ENCODE data around the gene ELF2.
A peak's percentile ranks its signal among the peaks of the same experiment; 100 is the strongest.

Gene ELF2

DNA sequence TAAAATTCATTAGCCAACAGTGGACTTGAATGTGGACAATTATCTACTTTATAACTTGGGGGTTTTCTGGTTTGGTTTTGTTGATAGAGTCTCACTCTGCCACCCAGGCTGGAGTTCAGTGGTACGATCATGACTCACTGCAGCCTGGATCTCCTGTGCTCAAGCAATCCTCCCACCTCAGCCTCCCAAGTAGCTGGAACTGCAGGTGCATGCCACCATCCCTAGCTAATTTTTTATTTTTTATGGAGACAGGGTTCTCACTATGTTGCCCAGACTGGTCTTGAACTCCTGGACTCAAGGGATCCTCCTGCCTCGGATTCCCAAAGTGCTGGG lies 12.4 kb upstream of the ELF2 start:
- TF ChIP-seq CREB1 (IDR thresholded peaks at IDR 0.05; ENCODE audit: low read depth) (no peak), RAD21 (IDR thresholded peaks at IDR 0.05; ENCODE audit: low read depth) (no peak), EGR1 (IDR thresholded peaks at IDR 0.05) (no peak), TEAD4 (IDR thresholded peaks at IDR 0.05) (no peak), TCF12 (IDR thresholded peaks at IDR 0.05; ENCODE audit: low read depth) (no peak), YY1 (IDR thresholded peaks at IDR 0.05; ENCODE audit: low read depth) (no peak), NFIC (IDR thresholded peaks at IDR 0.05) (no peak), CEBPB (IDR thresholded peaks at IDR 0.05) (no peak), TAF1 (IDR thresholded peaks at IDR 0.05; ENCODE audit: low read depth) (no peak), FOXM1 (IDR thresholded peaks at IDR 0.05; ENCODE audit: borderline replicate concordance, low read depth) (no peak)
- TF ChIP-seq, protein P1, sequence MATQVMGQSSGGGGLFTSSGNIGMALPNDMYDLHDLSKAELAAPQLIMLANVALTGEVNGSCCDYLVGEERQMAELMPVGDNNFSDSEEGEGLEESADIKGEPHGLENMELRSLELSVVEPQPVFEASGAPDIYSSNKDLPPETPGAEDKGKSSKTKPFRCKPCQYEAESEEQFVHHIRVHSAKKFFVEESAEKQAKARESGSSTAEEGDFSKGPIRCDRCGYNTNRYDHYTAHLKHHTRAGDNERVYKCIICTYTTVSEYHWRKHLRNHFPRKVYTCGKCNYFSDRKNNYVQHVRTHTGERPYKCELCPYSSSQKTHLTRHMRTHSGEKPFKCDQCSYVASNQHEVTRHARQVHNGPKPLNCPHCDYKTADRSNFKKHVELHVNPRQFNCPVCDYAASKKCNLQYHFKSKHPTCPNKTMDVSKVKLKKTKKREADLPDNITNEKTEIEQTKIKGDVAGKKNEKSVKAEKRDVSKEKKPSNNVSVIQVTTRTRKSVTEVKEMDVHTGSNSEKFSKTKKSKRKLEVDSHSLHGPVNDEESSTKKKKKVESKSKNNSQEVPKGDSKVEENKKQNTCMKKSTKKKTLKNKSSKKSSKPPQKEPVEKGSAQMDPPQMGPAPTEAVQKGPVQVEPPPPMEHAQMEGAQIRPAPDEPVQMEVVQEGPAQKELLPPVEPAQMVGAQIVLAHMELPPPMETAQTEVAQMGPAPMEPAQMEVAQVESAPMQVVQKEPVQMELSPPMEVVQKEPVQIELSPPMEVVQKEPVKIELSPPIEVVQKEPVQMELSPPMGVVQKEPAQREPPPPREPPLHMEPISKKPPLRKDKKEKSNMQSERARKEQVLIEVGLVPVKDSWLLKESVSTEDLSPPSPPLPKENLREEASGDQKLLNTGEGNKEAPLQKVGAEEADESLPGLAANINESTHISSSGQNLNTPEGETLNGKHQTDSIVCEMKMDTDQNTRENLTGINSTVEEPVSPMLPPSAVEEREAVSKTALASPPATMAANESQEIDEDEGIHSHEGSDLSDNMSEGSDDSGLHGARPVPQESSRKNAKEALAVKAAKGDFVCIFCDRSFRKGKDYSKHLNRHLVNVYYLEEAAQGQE (IDR thresholded peaks at IDR 0.05; ENCODE audit: low read depth): no peak
- TF ChIP-seq, protein P2, sequence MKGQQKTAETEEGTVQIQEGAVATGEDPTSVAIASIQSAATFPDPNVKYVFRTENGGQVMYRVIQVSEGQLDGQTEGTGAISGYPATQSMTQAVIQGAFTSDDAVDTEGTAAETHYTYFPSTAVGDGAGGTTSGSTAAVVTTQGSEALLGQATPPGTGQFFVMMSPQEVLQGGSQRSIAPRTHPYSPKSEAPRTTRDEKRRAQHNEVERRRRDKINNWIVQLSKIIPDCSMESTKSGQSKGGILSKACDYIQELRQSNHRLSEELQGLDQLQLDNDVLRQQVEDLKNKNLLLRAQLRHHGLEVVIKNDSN (IDR thresholded peaks at IDR 0.05): no peak
- TF ChIP-seq, protein P3, sequence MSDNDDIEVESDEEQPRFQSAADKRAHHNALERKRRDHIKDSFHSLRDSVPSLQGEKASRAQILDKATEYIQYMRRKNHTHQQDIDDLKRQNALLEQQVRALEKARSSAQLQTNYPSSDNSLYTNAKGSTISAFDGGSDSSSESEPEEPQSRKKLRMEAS (IDR thresholded peaks at IDR 0.05): no peak

DNA sequence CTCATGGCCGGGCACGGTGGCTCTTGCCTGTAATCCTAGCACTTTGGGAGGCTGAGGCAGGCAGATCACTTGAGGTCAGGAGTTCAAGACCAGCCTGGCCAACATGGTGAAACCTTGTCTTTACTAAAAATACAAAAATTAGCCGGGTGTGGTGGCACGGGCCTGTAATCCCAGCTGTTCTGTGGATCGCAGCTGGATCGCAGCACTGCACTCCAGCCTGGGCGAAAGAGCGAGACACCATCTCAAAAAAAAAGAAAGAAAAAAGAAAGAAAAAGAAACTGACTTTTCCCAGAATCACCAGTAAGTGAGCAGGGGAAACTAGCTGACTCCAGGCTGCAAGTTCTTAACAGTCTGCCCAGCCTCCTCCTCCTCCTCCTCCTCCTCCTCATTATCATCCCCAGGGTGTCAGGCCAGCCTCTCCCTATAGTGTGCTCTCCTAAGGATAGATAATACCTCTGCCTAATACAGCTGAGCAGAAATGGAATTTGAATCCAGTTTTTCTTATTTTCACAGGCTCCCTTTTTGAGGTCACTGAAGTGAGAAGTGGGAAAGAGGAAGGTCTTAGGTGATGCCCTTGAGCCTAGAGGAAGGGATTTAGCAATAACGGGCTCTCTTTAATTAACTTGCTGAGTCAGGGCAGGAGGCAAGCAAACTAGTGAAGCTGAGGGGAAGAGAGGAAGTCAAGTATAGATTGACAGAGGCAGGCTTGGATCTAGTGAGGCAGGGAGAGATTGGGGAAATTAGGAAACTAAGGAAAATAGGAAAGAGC lies 11.8 kb upstream of the ELF2 start:
- TF ChIP-seq TAF1 (IDR thresholded peaks at IDR 0.05; ENCODE audit: low read depth): no peak
- TF ChIP-seq EP300 (IDR thresholded peaks at IDR 0.05; ENCODE audit: borderline replicate concordance): no peak

DNA sequence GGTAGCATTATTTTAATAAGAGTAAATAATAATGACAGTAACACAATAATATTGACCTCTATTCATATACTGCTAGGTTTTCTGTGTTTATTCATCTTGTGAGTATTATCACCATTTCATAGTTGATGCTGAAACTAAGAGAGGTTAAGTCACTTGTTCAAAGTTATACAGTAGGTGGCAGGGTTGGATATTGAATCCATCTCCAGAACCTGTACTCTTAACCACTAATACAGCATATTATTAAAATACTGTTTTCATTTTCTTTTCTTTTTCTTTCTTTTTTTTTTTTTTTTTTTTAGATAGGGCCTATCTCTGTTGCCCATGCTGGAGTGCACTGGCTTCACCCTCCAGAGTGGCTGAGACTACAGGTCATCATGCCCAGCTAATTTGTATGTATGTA lies 7.1 kb upstream of the ELF2 start:
- TF ChIP-seq RAD21 (IDR thresholded peaks at IDR 0.05; ENCODE audit: low read depth): peak; percentile 50
- TF ChIP-seq EP300 (IDR thresholded peaks at IDR 0.05; ENCODE audit: borderline replicate concordance): no peak

DNA sequence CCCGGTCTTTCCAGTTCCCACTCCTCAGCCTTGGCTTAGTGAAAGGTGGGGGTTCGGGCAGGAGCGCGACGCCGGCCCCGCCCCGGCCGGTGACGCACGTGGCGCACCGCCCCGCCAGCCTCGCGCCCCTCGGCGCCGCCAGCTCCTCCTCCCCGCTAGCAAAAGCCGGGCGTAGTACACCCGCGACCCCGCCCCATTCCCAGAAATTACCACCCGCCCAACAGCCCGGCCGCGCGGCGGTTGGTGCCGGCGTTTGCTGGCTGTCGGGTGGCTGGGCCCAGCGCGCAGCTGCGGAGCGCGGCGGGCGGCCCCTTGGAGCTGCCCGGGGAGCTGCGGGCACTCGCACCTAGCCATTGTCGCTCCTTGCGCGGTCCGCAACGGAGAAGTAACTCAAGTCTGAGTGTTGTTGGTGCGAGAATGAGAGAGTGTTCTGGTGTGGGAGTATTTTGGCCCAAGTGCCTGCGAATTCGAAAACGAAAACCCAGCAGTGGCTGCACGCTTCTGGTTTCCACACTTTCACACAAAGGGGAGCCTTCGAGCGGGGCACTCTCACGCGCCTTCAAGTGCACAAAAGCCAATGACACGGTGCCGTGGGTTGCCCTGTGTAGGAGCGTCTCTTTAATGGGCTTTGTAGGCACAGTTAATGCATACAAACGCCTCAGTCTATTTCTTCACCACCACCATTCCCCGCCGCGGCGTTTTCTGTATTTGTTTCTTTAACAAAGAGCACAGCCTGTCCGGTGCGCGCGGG lies 1.0 kb upstream of the ELF2 start:
- no peak for TF ChIP-seq RAD21 (IDR thresholded peaks at IDR 0.05; ENCODE audit: low read depth)
- TF ChIP-seq TEAD4 (IDR thresholded peaks at IDR 0.05): no peak
- no peak for TF ChIP-seq EP300 (IDR thresholded peaks at IDR 0.05; ENCODE audit: borderline replicate concordance)
- no peak; the same call in 1 of the 2 replicates for TF ChIP-seq NFIC (IDR thresholded peaks at IDR 0.05)
- no peak for TF ChIP-seq FOXM1 (IDR thresholded peaks at IDR 0.05; ENCODE audit: borderline replicate concordance, low read depth)
- no peak for TF ChIP-seq CREB1 (IDR thresholded peaks at IDR 0.05; ENCODE audit: low read depth)
- TF ChIP-seq, protein P1 (IDR thresholded peaks at IDR 0.05; ENCODE audit: low read depth): no peak
- TF ChIP-seq TAF1 (IDR thresholded peaks at IDR 0.05; ENCODE audit: low read depth): peak; percentile 27; the same call in 1 of the 2 replicates
- no peak for TF ChIP-seq YY1 (IDR thresholded peaks at IDR 0.05; ENCODE audit: low read depth)
- TF ChIP-seq, protein P3 (IDR thresholded peaks at IDR 0.05): peak; percentile 80
- no peak for TF ChIP-seq CEBPB (IDR thresholded peaks at IDR 0.05)
- TF ChIP-seq, protein P2 (IDR thresholded peaks at IDR 0.05): peak; percentile 41; the same call in 1 of the 2 replicates
- TF ChIP-seq ZBTB7A (IDR thresholded peaks at IDR 0.05; ENCODE audit: low read depth): 0 out of 2 replicates have a peak, but pooled peaks have one; percentile 8
- no peak for TF ChIP-seq EGR1 (IDR thresholded peaks at IDR 0.05)
- no peak; the same call in 1 of the 2 replicates for TF ChIP-seq TCF12 (IDR thresholded peaks at IDR 0.05; ENCODE audit: low read depth)

DNA sequence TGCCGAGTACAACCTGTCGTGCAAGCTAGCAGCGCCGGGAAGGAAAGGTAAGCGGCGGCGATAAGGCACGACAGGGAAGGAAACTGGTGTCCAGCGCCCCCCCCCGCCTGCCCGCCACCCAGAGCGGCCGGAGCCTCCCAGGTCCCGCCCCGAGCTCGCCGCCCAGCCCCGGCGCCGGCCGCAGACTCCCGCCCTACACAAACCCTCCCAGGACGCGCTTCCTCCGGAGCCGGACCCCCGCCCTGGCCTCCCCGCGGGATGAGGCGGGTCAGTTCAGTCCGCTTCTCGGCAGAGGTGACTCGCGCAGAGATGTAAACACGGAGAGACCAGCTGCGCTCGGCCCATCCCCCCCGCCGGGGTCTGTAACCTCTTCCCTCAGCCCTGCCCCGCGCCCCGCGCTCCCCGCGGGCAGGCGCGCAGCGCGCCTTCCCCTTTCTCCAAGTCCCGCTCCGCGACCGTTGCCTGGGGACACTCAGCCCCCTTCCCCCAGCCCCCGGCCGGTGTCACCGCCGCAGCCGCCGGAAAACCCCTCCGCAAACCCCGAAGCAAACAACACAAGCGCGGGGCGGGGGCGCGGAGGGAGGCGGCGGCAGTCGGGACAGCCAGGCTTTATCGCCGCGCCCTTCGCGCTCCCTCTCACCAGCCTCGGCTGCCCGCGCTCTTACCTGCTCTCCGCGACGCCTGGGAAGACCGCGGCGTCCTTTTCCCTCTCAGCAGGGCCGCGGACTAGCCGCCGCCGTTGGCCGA lies 543 bp downstream of the ELF2 start:
- TF ChIP-seq, protein P2 (IDR thresholded peaks at IDR 0.05): no peak
- TF ChIP-seq, protein P3 (IDR thresholded peaks at IDR 0.05): peak; percentile 58
- no peak for TF ChIP-seq EGR1 (IDR thresholded peaks at IDR 0.05)
- no peak for TF ChIP-seq YY1 (IDR thresholded peaks at IDR 0.05; ENCODE audit: low read depth)
- no peak for TF ChIP-seq FOXM1 (IDR thresholded peaks at IDR 0.05; ENCODE audit: borderline replicate concordance, low read depth)
- no peak for TF ChIP-seq CREB1 (IDR thresholded peaks at IDR 0.05; ENCODE audit: low read depth)
- no peak for TF ChIP-seq CEBPB (IDR thresholded peaks at IDR 0.05)
- peak; percentile 42; the same call in 1 of the 2 replicates for TF ChIP-seq TAF1 (IDR thresholded peaks at IDR 0.05; ENCODE audit: low read depth)
- TF ChIP-seq, protein P1 (IDR thresholded peaks at IDR 0.05; ENCODE audit: low read depth): no peak
- TF ChIP-seq NFIC (IDR thresholded peaks at IDR 0.05): no peak
- no peak for TF ChIP-seq EP300 (IDR thresholded peaks at IDR 0.05; ENCODE audit: borderline replicate concordance)
- peak; percentile 5; the same call in 1 of the 2 replicates for TF ChIP-seq RAD21 (IDR thresholded peaks at IDR 0.05; ENCODE audit: low read depth)
- peak; percentile 30; the same call in 1 of the 2 replicates for TF ChIP-seq TCF12 (IDR thresholded peaks at IDR 0.05; ENCODE audit: low read depth)
- peak; percentile 87 for TF ChIP-seq ZBTB7A (IDR thresholded peaks at IDR 0.05; ENCODE audit: low read depth)
- TF ChIP-seq TEAD4 (IDR thresholded peaks at IDR 0.05): peak; percentile 13; the same call in 1 of the 2 replicates

Measured in Ishikawa (cell line).